Ishikawa (cell line): ENCODE measurements around the gene IKZF2.

Source experiments
- MAX ChIP-seq: IDR thresholded peaks from 2 replicates; pipeline ENCODE4 v1.6.1; 2012
- RAD21 ChIP-seq: IDR thresholded peaks from 2 replicates; pipeline ENCODE4 v1.6.1; 2012; ENCODE audit warnings: low read depth
- TCF12 ChIP-seq: IDR thresholded peaks from 2 replicates; pipeline ENCODE4 v1.6.1; 2012; ENCODE audit warnings: low read depth
- USF1 ChIP-seq: IDR thresholded peaks from 2 replicates; pipeline ENCODE4 v1.6.1; 2012

- TF ChIP-seq MAX (no peak), USF1 (no peak), TCF12 (no peak), RAD21 (no peak)
Observed at GRCh38 chr2:212974692-212975091, 176.7 kb downstream of the IKZF2 start.
